MM.1S (cell line): ENCODE data around the gene RCN1.

Source experiments
- CTCF ChIP-seq: fragments of 300-600 bp; sonication (generic); IDR thresholded peaks from 2 replicates; pipeline ENCODE4 v1.5.1; 2016; ENCODE audit warnings: antibody characterized with exemption, low read length, mixed read lengths
- EZH2 ChIP-seq: fragments of 300-600 bp; sonication (generic); optimal IDR thresholded peaks from 2 replicates; pipeline ENCODE3; 2017; ENCODE audit warnings: low read depth, mild to moderate bottlenecking, antibody characterized with exemption, low read length, mixed read lengths
- EZH2phosphoT487 ChIP-seq: fragments of 300-600 bp; sonication (generic); IDR thresholded peaks from 2 replicates; pipeline ENCODE4 v1.6.1; 2018; ENCODE audit warnings: antibody characterized with exemption, low read length

- no peak for TF ChIP-seq CTCF
- TF ChIP-seq EZH2phosphoT487: no peak
- no peak for TF ChIP-seq EZH2
These were observed 34.4 kb upstream of the RCN1 start for GRCh38 chr11:32056438-32056837.
